Uterus (tissue), 4 donors: Measurements from ENCODE around the gene CCNC. TPM values are rescaled to one million over a fixed set of nuclear protein-coding genes. Genes with fewer than 3 reads are reported as not detected.

Source experiments
- DNase-seq, 2 donors: peaks; one replicate each; pipeline ENCODE4 v3.0.0-alpha.2; 2019 to 2020
- H3K27ac ChIP-seq, 2 donors: fragments of 200-600 bp; sonication (generic); 1 replicate in 1 of 2; 2 replicates in 1 of 2; pipeline ENCODE4 v1.5.1; 2016 to 2018
- H3K27me3 ChIP-seq, 2 donors: fragments of 200-600 bp; sonication (generic); one replicate each; pipeline ENCODE4 v1.5.1; 2018 to 2019; ENCODE audit warnings: control low read depth in 1 of 2
- H3K36me3 ChIP-seq, 2 donors: fragments of 200-600 bp; sonication (generic); one replicate each; pipeline ENCODE4 v1.5.1; 2019; ENCODE audit warnings: control low read depth in 1 of 2
- H3K4me1 ChIP-seq, 2 donors: fragments of 200-600 bp; sonication (generic); one replicate each; pipeline ENCODE4 v1.5.1; 2018 to 2019; ENCODE audit warnings: control low read depth in 1 of 2
- H3K4me3 ChIP-seq, 2 donors: fragments of 200-600 bp; sonication (generic); 1 replicate in 1 of 2; 2 replicates in 1 of 2; pipeline ENCODE4 v1.5.1; 2018 to 2019; ENCODE audit warnings: mild to moderate bottlenecking in 1 of 2
- H3K9me3 ChIP-seq, 2 donors: fragments of 200-600 bp; sonication (generic); one replicate each; pipeline ENCODE4 v1.5.1; 2019; ENCODE audit warnings: control low read depth in 1 of 2
- CTCF ChIP-seq, 4 experiments: fragments of 200-600 bp in 2 of 4; fragments of 450-650 bp in 2 of 4; sonication (generic) in 2 of 4; IDR thresholded peaks; one replicate each; pipeline ENCODE4 v1.5.1; 2016 to 2019; ENCODE audit warnings: antibody characterized with exemption in 4 of 4, mild to moderate bottlenecking in 2 of 4, moderate library complexity in 1 of 4
- POLR2A ChIP-seq, 2 donors: fragments of 450-650 bp; IDR thresholded peaks; one replicate each; pipeline ENCODE4 v1.6.1; 2016; ENCODE audit warnings: antibody characterized with exemption in 2 of 2, mild to moderate bottlenecking in 1 of 2, moderate library complexity in 1 of 2
- intact Hi-C: fragments of 100-400 bp; cut with DNase I; formaldehyde crosslinking; loops from one replicate; pipeline ENCODE4 v1.15.1; 2023; ENCODE audit warnings: low total_unique reads
- total RNA-seq, 4 donors: library from RNA; depleted of rRNA in 3 of 4; stranded (reverse); fragments of >200 nt in 3 of 4; gene quantifications; one replicate each; pipeline versions ENCODE4 v1.1.0 to v1.2.4, GENCODE V29; 2014 to 2023
- donor health status: DM: yes; HTN: yes; CAD: no.

The CCNC gene
- total RNA-seq, 4 donors from 2014 or later: 48.4 to 97.0 (median 54.8) TPM

GRCh38 chr6:99543968-99544367, 24.5 kb downstream of the CCNC start:
- H3K9me3 ChIP-seq: no peaks in the 10 kb centered on the region
- no peaks in the 10 kb centered on the region for H3K4me1 ChIP-seq
- no peak for DNase-seq
- H3K36me3 ChIP-seq: no peaks in the 10 kb centered on the region
- intact Hi-C loops: no loop called here
- no peak for TF ChIP-seq POLR2A (IDR thresholded peaks at IDR 0.05)
- TF ChIP-seq CTCF (IDR thresholded peaks at IDR 0.05): no peak
- no peaks in the 10 kb centered on the region for H3K27me3 ChIP-seq
- H3K27ac ChIP-seq: no peak overlapping the region
- H3K4me3 ChIP-seq: no peak overlapping the region

GRCh38 chr6:99530627-99531026, 37.8 kb downstream of the CCNC start:
- H3K4me1 ChIP-seq: no peaks in the 10 kb centered on the region
- H3K27ac ChIP-seq: no peak overlapping the region
- no peaks in the 10 kb centered on the region for H3K36me3 ChIP-seq
- H3K27me3 ChIP-seq: no peaks in the 10 kb centered on the region
- intact Hi-C loops: no loop called here
- H3K9me3 ChIP-seq: no peaks in the 10 kb centered on the region
- no peak for TF ChIP-seq CTCF (IDR thresholded peaks at IDR 0.05)
- no peak for TF ChIP-seq POLR2A (IDR thresholded peaks at IDR 0.05)
- H3K4me3 ChIP-seq: no peak overlapping the region
- DNase-seq: no peak

GRCh38 chr6:99522531-99522930, 45.9 kb downstream of the CCNC start:
- H3K9me3 ChIP-seq: no peaks in the 10 kb centered on the region
- H3K4me3 ChIP-seq: no peak overlapping the region
- no peak for DNase-seq
- peaks cover 0 to 7% of the 10 kb centered on the region in 2 donors for H3K4me1 ChIP-seq
- TF ChIP-seq CTCF (IDR thresholded peaks at IDR 0.05) (no peak), POLR2A (IDR thresholded peaks at IDR 0.05) (no peak)
- no peaks in the 10 kb centered on the region for H3K36me3 ChIP-seq
- no peaks in the 10 kb centered on the region for H3K27me3 ChIP-seq
- no peak overlapping the region for H3K27ac ChIP-seq
- intact Hi-C loops: loop anchor here (10.0 kb wide), 1 partner anchor 98 kb away; the partner anchor contains the start of gene PNISR

DNA sequence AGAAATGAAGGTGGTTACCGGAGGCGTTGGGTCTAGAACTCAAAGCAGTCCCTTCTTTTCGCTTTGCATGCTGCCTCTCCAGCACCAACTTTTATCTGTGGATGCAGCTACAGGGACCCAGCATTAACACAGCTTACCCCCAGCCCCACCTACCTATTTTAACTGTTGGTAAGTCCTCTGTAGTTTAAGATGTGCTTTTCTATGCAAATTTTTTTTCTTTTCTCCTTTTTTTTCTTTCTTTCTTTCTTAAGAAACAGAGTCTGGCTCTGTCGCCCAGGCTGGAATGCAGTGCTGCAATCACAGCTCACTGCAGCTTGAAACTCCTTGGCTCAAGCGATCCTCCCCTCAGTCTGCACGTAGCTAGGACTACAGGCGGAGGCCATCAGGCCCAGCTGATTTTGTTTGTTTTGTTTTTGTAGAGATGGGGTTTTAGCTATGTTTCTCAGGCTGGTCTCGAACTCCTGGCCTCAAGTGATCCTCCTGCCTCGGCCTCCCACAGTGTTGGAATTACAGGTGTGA, 46.8 kb downstream of the CCNC start:
- H3K27me3 ChIP-seq: no peaks in the 10 kb centered on the region
- peaks cover 0 to 7% of the 10 kb centered on the region in 2 donors for H3K4me1 ChIP-seq
- H3K4me3 ChIP-seq: peak overlapping the region; percentile 80 to 89
- intact Hi-C loops: loop anchor here (10.0 kb wide), 1 partner anchor 97 kb away; the partner anchor contains the start of gene PNISR
- DNase-seq: peak; percentile 38 to 39
- no peaks in the 10 kb centered on the region for H3K36me3 ChIP-seq
- H3K9me3 ChIP-seq: no peaks in the 10 kb centered on the region
- TF ChIP-seq CTCF (IDR thresholded peaks at IDR 0.05) (no peak), POLR2A (IDR thresholded peaks at IDR 0.05) (no peak)
- peak overlapping the region; percentile 89 to 93 for H3K27ac ChIP-seq

DNA sequence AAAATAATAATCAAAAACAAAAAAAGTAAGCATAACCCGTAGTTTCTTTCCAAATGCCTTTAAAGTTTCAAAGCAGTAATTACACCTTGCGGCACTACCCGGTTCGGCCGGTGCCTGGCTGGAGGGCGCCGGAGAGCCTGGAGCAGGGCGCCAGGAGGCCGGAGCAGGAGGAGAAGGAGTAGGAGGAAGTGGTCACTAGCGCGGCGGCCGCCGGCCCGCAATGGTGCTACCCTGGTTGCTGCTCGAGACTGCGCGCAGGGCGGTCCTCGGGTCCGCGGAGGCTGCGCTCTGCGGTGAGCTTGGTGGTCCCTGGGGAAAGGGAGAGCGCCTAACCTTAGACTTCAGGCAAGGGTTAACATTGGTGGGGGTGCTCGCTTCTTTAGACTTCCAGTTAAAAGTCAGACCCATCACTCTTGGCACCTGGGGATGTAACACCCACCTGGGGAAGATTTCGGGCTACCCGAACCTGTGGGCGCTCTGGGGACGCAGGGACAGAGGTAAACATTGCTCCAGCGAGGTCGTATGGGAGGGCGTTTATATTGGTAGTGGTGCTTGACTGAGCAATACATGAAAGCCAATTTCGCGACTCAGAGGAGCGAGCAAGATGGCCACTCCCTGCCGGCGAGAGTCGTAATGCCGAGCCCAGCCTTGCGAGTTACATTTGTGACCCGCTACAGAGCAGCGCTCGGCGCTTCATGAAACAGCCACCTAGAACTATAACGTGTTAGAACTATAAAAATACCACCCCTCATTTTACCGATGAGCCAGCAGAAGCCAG, 47.4 kb downstream of the CCNC start:
- intact Hi-C loops: loop anchor here (10.0 kb wide), 1 partner anchor 96 kb away; the partner anchor contains the start of gene PNISR

More for the DNA sequence above, 47.4 kb downstream of the CCNC start:
- Histone ChIP-seq H3K4me1 (peaks cover 0 to 7% of the 10 kb centered on the region in 2 donors), H3K4me3 (peak overlapping the region; percentile 80 to 89), H3K27me3 (no peaks in the 10 kb centered on the region), H3K36me3 (no peaks in the 10 kb centered on the region), H3K9me3 (no peaks in the 10 kb centered on the region), H3K27ac (peak overlapping the region; percentile 89 to 93)
- DNase-seq: peak; percentile 78 to 80
- peak; percentile 84 to 98 (median 86) for TF ChIP-seq CTCF (IDR thresholded peaks at IDR 0.05)
- peak; percentile 71 to 90 for TF ChIP-seq POLR2A (IDR thresholded peaks at IDR 0.05)
